Testis (tissue), 3 donors: Measurements from ENCODE around the gene CACNA2D1. TPM values are rescaled to one million over a fixed set of nuclear protein-coding genes. Genes with fewer than 3 reads are reported as not detected.

Experiments used
- DNase-seq: peaks from one replicate; pipeline ENCODE4 v3.0.0-alpha.2; 2019
- H3K27ac ChIP-seq, 2 donors: fragments of 200-600 bp; sonication (generic); one replicate each; pipeline ENCODE4 v1.5.1; 2019
- H3K27me3 ChIP-seq: fragments of 200-600 bp; sonication (generic); one replicate; pipeline ENCODE4 v1.5.1; 2019
- H3K36me3 ChIP-seq: fragments of 200-600 bp; sonication (generic); one replicate; pipeline ENCODE4 v1.5.1; 2017; ENCODE audit warnings: low read depth; ENCODE audit errors: missing control alignments
- H3K4me1 ChIP-seq: fragments of 200-600 bp; sonication (generic); one replicate; pipeline ENCODE4 v1.5.1; 2019
- H3K4me3 ChIP-seq, 2 donors: fragments of 200-600 bp; sonication (generic); one replicate each; pipeline ENCODE4 v1.5.1; 2017 to 2019
- H3K9me3 ChIP-seq: fragments of 200-600 bp; sonication (generic); one replicate; pipeline ENCODE4 v1.5.1; 2017
- CTCF ChIP-seq, 3 experiments: fragments of 450-650 bp in 2 of 3; fragments of 200-600 bp in 1 of 3; sonication (generic) in 1 of 3; IDR thresholded peaks; one replicate each; pipeline ENCODE4 v1.5.1; 2016 to 2019; ENCODE audit warnings: antibody characterized with exemption in 3 of 3, mild to moderate bottlenecking in 2 of 3, moderate library complexity in 1 of 3
- POLR2A ChIP-seq: fragments of 450-650 bp; IDR thresholded peaks from one replicate; pipeline ENCODE4 v1.6.1; 2017; ENCODE audit warnings: antibody characterized with exemption, mild to moderate bottlenecking, moderate library complexity
- WGBS, 2 donors: methylation state at CpG; one replicate each; pipeline ENCODE4 v1.1.5; 2018; 5-methylcytosine and 5-hydroxymethylcytosine counted together
- intact Hi-C: fragments of 100-400 bp; cut with DNase I; formaldehyde crosslinking; loops from one replicate; pipeline ENCODE4 v1.15.1; 2023; ENCODE audit warnings: low total_unique reads
- polyA plus RNA-seq: library from polyadenylated mRNA; stranded (reverse); fragments of 350-450 nt; fragmentation: Illumina TruSeq; extraction: RNeasy Lipid Tissue Mini Kit (QIAGEN cat#74804); gene quantifications from one replicate; pipeline ENCODE4 v1.2.3, GENCODE V29; 2014; ENCODE audit warnings: low read depth, low replicate concordance; ENCODE audit not compliant: insufficient read depth
- total RNA-seq, 2 donors: library from RNA; depleted of rRNA; stranded (reverse); fragments of >200 nt; gene quantifications; one replicate each; pipeline ENCODE4 v1.2.3, GENCODE V29; 2016

Gene CACNA2D1
- total and polyA plus RNA-seq, 3 donors from 2014 or later: 5.4 to 29.1 (median 28.0) TPM

DNA sequence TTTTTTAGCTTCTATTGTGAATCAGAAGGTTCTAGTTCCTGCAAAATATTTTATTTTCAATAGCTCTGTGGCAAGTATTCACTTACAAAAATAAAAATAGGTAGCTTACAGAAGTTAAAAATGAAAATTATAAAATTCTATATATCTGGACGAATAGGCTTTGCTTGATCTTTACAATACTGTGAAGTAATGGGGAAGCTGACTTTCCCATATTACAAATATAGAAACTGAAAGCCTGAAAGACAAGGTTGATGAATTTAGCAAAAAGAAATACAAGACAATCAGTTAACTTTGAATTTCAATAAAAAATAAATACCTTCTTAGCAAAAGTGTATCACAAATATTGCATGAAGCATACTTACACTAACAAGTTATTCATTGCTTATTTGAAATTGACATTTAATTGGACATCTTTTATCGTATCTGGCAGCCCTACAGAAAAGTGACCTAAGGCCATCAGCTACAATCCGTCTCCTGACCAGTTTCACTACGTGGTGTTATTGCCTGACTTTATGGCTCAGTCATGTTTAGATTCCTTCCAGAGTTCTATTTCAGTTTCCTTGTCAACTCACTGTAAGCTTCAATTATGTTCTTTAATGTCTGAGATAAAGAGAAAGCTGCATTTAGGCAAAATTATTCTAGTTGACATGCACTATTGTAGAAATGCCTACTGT, 363.2 kb downstream of the CACNA2D1 start:
- intact Hi-C loops: no loop called here
- no peak overlapping the region for H3K27ac ChIP-seq
- no peaks in the 10 kb centered on the region for H3K36me3 ChIP-seq
- no peaks in the 10 kb centered on the region for H3K9me3 ChIP-seq
- no peak for TF ChIP-seq POLR2A
- TF ChIP-seq CTCF (IDR thresholded peaks at IDR 0.05): no peak
- no peaks in the 10 kb centered on the region for H3K27me3 ChIP-seq
- H3K4me3 ChIP-seq: no peak overlapping the region
- 76 to 83% methylated on average over 4 of the region's 4 CpGs for WGBS, 2 donors
- H3K4me1 ChIP-seq: no peaks in the 10 kb centered on the region
- no peak for DNase-seq

GRCh38 chr7:82079527-82079926, 364.1 kb downstream of the CACNA2D1 start:
- no peaks in the 10 kb centered on the region for H3K9me3 ChIP-seq
- intact Hi-C loops: no loop called here
- H3K4me1 ChIP-seq: no peaks in the 10 kb centered on the region
- H3K4me3 ChIP-seq: no peak overlapping the region
- 95% methylated on average over 8 of the region's 8 CpGs for WGBS, 2 donors
- no peak overlapping the region for H3K27ac ChIP-seq
- no peaks in the 10 kb centered on the region for H3K36me3 ChIP-seq
- TF ChIP-seq CTCF (IDR thresholded peaks at IDR 0.05): no peak
- TF ChIP-seq POLR2A: no peak
- no peaks in the 10 kb centered on the region for H3K27me3 ChIP-seq
- DNase-seq: no peak

GRCh38 chr7:82078807-82079206, 364.8 kb downstream of the CACNA2D1 start:
- Histone ChIP-seq H3K27ac (no peak overlapping the region), H3K4me3 (no peak overlapping the region), H3K4me1 (no peaks in the 10 kb centered on the region), H3K27me3 (no peaks in the 10 kb centered on the region), H3K36me3 (no peaks in the 10 kb centered on the region), H3K9me3 (no peaks in the 10 kb centered on the region)
- TF ChIP-seq POLR2A (no peak), CTCF (IDR thresholded peaks at IDR 0.05) (no peak)
- no peak for DNase-seq
- intact Hi-C loops: no loop called here
- WGBS, 2 donors: 96% methylated on average over 2 of the region's 2 CpGs

GRCh38 chr7:82071468-82071867, 372.1 kb downstream of the CACNA2D1 start:
- Histone ChIP-seq H3K4me3 (no peak overlapping the region), H3K36me3 (no peaks in the 10 kb centered on the region), H3K4me1 (no peaks in the 10 kb centered on the region), H3K9me3 (no peaks in the 10 kb centered on the region), H3K27me3 (no peaks in the 10 kb centered on the region), H3K27ac (no peak overlapping the region)
- intact Hi-C loops: no loop called here
- 76 to 87% methylated on average over 2 of the region's 2 CpGs for WGBS, 2 donors
- TF ChIP-seq CTCF (IDR thresholded peaks at IDR 0.05) (no peak), POLR2A (no peak)
- DNase-seq: no peak

GRCh38 chr7:82067628-82068264, 375.8 kb downstream of the CACNA2D1 start:
- Histone ChIP-seq H3K27me3 (no peaks in the 10 kb centered on the region), H3K9me3 (no peaks in the 10 kb centered on the region), H3K4me3 (no peak overlapping the region), H3K36me3 (no peaks in the 10 kb centered on the region), H3K4me1 (no peaks in the 10 kb centered on the region), H3K27ac (no peak overlapping the region)
- 92 to 93% methylated on average over 2 of the region's 2 CpGs for WGBS, 2 donors
- no peak for DNase-seq
- TF ChIP-seq CTCF (IDR thresholded peaks at IDR 0.05) (no peak), POLR2A (no peak)
- intact Hi-C loops: no loop called here
